Vagina (tissue), 2 donors: ENCODE measurements around the gene LYRM1. TPM values are rescaled to one million over a fixed set of nuclear protein-coding genes. Genes with fewer than 3 reads are reported as not detected.

Source experiments
- DNase-seq, 2 donors: peaks; one replicate each; pipeline ENCODE4 v3.0.0-alpha.2; 2017; ENCODE audit errors: extremely low spot score in 2 of 2
- H3K27ac ChIP-seq: fragments of 200-600 bp; sonication (generic); one replicate; pipeline ENCODE4 v1.5.1; 2019
- H3K27me3 ChIP-seq: fragments of 200-600 bp; sonication (generic); one replicate; pipeline ENCODE4 v1.5.1; 2019
- H3K36me3 ChIP-seq, 2 donors: fragments of 200-600 bp; sonication (generic); one replicate each; pipeline ENCODE4 v1.5.1; 2017 to 2019
- H3K4me1 ChIP-seq: fragments of 200-600 bp; sonication (generic); one replicate; pipeline ENCODE4 v1.5.1; 2019
- H3K4me3 ChIP-seq, 2 donors: fragments of 200-600 bp; sonication (generic); 1 replicate in 1 of 2; 2 replicates in 1 of 2; pipeline ENCODE4 v1.5.1; 2016 to 2019
- H3K9me3 ChIP-seq: fragments of 200-600 bp; sonication (generic); one replicate; pipeline ENCODE4 v1.5.1; 2019
- POLR2A ChIP-seq, 2 donors: fragments of 450-650 bp; IDR thresholded peaks; one replicate each; pipeline ENCODE4 v1.6.1; 2017; ENCODE audit warnings: antibody characterized with exemption in 2 of 2, mild to moderate bottlenecking in 2 of 2, moderate library complexity in 2 of 2
- POLR2AphosphoS5 ChIP-seq, 2 donors: sonication (generic); formaldehyde crosslinking; IDR thresholded peaks; one replicate each; pipeline ENCODE4 v1.9.0; 2017; ENCODE audit warnings: antibody characterized with exemption in 2 of 2, mild to moderate bottlenecking in 2 of 2, low read depth in 1 of 2; ENCODE audit not compliant: insufficient read depth in 1 of 2
- intact Hi-C: fragments of 100-400 bp; cut with DNase I; formaldehyde crosslinking; loops from one replicate; pipeline ENCODE4 v1.15.1; 2023
- total RNA-seq: library from RNA; depleted of rRNA; stranded (reverse); fragments of >200 nt; gene quantifications from one replicate; pipeline ENCODE4 v1.2.3, GENCODE V29; 2016
- TF ChIP-seq, protein P1 (sequence below), 3 experiments: fragments of 450-650 bp in 2 of 3; fragments of 200-600 bp in 1 of 3; sonication (generic) in 1 of 3; IDR thresholded peaks; one replicate each; pipeline ENCODE4 v1.5.1; 2017 to 2019; ENCODE audit warnings: antibody characterized with exemption in 3 of 3, mild to moderate bottlenecking in 2 of 3, moderate library complexity in 2 of 3

Gene LYRM1
- total RNA-seq, 1 donor from 2014 or later = 23.6 TPM

DNA sequence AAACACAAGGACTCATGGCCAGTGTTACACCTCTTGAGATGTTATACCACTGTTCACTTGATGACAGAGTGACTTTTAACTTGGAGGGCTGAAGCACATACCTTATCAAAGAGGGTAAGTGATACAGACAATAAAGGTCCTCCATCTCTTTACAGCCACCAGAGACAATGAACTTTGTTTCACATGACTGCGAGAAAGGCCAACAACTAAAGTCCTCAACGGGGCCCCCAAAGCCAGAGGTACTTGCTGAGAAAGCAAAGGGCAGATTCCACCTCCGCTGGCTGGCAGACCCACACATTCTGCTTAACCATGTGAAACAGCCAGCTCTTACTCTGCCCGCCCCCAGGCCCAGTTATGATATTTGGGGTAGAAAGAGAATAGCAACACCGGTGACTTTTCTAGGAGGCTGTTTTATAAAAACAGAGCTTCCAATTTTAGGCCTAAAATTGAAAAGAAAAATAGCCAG lies 21.9 kb upstream of the LYRM1 start:
- Histone ChIP-seq H3K9me3 (no peaks in the 10 kb centered on the region), H3K27ac (peak overlapping the region; percentile 65), H3K4me3 (no peak overlapping the region), H3K27me3 (no peaks in the 10 kb centered on the region), H3K36me3 (no peaks in the 10 kb centered on the region), H3K4me1 (peaks cover 82% of the 10 kb centered on the region)
- DNase-seq = no peak
- intact Hi-C loops = no loop called here
- TF ChIP-seq POLR2A (IDR thresholded peaks at IDR 0.05) = no peak
- TF ChIP-seq, protein P1, sequence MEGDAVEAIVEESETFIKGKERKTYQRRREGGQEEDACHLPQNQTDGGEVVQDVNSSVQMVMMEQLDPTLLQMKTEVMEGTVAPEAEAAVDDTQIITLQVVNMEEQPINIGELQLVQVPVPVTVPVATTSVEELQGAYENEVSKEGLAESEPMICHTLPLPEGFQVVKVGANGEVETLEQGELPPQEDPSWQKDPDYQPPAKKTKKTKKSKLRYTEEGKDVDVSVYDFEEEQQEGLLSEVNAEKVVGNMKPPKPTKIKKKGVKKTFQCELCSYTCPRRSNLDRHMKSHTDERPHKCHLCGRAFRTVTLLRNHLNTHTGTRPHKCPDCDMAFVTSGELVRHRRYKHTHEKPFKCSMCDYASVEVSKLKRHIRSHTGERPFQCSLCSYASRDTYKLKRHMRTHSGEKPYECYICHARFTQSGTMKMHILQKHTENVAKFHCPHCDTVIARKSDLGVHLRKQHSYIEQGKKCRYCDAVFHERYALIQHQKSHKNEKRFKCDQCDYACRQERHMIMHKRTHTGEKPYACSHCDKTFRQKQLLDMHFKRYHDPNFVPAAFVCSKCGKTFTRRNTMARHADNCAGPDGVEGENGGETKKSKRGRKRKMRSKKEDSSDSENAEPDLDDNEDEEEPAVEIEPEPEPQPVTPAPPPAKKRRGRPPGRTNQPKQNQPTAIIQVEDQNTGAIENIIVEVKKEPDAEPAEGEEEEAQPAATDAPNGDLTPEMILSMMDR (IDR thresholded peaks at IDR 0.05) = no peak
- TF ChIP-seq POLR2AphosphoS5 (IDR thresholded peaks at IDR 0.05; ENCODE audit: insufficient read depth in 1 of 2, low read depth in 1 of 2) = no peak

DNA sequence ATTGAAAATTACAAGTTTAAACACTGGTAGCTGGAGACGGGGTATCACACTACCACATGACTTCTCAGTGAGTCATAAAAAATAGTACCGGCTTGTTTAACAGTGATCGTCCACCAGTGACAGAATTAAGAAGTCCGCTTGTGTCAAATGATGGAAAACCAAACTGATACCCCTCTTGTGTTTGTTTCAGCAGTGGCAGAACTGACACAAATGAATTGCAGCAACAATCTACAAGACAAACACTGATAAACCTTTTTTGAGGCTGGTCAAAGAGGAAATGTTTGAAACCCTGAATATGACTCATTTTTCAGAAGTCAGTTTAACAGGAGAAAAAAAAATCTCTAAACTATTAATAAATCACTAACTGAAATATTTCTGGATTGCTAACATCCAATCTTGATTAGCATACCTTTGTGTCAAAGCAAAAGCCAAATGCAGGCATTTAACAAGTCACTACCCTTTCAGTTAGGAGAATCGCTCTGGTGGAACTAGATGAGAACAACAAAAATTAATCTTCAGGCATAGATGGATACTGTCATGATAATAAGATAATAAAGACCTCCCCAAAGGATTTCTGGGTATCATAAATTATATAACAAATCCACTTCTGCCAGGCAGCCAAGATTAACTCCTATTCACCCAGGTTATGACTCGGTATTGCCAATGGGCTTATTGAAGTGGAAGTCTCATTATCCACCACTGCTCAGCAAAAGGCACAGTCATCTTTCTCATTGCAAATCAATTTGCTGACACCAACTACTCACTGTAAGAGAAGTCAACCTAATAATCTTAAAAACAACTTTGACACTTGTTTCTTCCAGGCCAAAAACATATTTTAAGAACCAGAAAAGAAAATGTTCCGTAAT lies 21.2 kb upstream of the LYRM1 start:
- Histone ChIP-seq H3K27ac (peak overlapping the region; percentile 65), H3K9me3 (no peaks in the 10 kb centered on the region), H3K27me3 (no peaks in the 10 kb centered on the region), H3K4me1 (peaks cover 82% of the 10 kb centered on the region), H3K4me3 (no peak overlapping the region), H3K36me3 (no peaks in the 10 kb centered on the region)
- no peak for DNase-seq
- TF ChIP-seq, protein P1 (IDR thresholded peaks at IDR 0.05) = no peak
- TF ChIP-seq POLR2AphosphoS5 (IDR thresholded peaks at IDR 0.05; ENCODE audit: insufficient read depth in 1 of 2, low read depth in 1 of 2) = no peak
- no peak for TF ChIP-seq POLR2A (IDR thresholded peaks at IDR 0.05)
- intact Hi-C loops = no loop called here

DNA sequence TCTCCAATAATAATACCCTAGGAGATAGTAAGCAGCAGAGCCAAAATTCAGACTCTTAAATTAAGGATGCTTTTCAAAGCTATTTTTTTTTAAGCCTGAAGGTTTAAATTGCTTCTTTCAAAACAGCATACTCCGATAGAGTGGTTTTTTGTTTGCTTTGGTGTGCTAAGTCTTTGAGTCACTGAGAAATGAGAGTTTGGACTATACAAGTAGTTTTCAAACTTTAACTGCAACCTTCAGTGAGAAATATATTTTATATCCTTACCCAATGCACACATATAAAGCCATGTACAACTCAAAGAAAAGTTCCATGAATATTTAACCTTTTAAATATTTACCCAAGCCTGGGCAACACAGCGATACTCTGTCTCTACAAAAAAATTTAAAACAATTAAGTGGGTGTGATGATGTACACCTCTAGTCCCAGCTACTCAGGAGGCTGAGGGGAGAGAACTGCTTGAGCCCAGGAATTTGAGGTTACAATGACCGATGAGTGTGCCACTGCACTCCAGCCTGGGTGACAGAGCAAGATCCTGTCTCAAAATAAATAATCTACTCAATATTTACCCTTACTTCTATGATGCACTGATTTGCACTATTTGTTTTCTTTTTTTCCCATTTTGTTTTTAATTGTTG lies 19.6 kb upstream of the LYRM1 start:
- Histone ChIP-seq H3K27me3 (no peaks in the 10 kb centered on the region), H3K27ac (peak overlapping the region; percentile 5), H3K36me3 (no peaks in the 10 kb centered on the region), H3K4me1 (peaks cover 74% of the 10 kb centered on the region), H3K4me3 (no peak overlapping the region), H3K9me3 (no peaks in the 10 kb centered on the region)
- TF ChIP-seq POLR2AphosphoS5 (IDR thresholded peaks at IDR 0.05; ENCODE audit: insufficient read depth in 1 of 2, low read depth in 1 of 2) = no peak
- no peak for TF ChIP-seq POLR2A (IDR thresholded peaks at IDR 0.05)
- TF ChIP-seq, protein P1 (IDR thresholded peaks at IDR 0.05) = no peak
- no peak for DNase-seq
- intact Hi-C loops = no loop called here

DNA sequence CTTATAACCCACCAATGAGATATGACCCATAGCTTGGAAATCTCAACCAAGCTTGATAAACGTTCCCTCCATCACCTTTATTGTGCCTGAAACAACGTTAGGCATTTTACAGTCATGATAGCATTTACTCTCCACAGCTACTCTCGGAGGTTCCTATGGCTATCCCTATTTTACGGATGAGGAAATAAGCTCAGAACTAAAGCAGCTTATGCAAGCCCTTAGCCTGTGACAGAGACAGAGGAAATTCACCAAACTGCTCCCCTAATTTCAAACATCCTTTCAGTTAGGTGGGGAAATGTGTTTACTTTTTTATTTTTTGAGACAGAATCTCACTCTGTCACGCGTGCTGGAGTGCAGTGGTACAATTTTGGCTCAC lies 19.1 kb upstream of the LYRM1 start:
- H3K4me3 ChIP-seq = no peak overlapping the region
- intact Hi-C loops = no loop called here
- peaks cover 74% of the 10 kb centered on the region for H3K4me1 ChIP-seq
- no peaks in the 10 kb centered on the region for H3K36me3 ChIP-seq
- no peaks in the 10 kb centered on the region for H3K27me3 ChIP-seq
- peak overlapping the region; percentile 5 for H3K27ac ChIP-seq
- DNase-seq = no peak
- TF ChIP-seq POLR2AphosphoS5 (IDR thresholded peaks at IDR 0.05; ENCODE audit: insufficient read depth in 1 of 2, low read depth in 1 of 2) (no peak), POLR2A (IDR thresholded peaks at IDR 0.05) (no peak)
- TF ChIP-seq, protein P1 (IDR thresholded peaks at IDR 0.05) = no peak
- no peaks in the 10 kb centered on the region for H3K9me3 ChIP-seq
